H1 (cell line): ENCODE measurements around the gene FSTL4. TPM values are rescaled to one million over a fixed set of nuclear protein-coding genes. Genes with fewer than 3 reads are reported as not detected.

Source experiments
- CTCF ChIA-PET: fragments of 300-600 bp; sonication (Branson Sonifier 250); formaldehyde crosslinking; loops from one replicate; lab custom pipeline; 2021; ENCODE audit not compliant: partially characterized antibody; lab: Charles Lee
- POLR2A ChIA-PET: fragments of 300-600 bp; sonication (Branson Sonifier 250); formaldehyde crosslinking; loops from one replicate; lab custom pipeline; 2021; ENCODE audit warnings: inconsistent platforms; ENCODE audit not compliant: partially characterized antibody; lab: Charles Lee
- DNase-seq, 2 experiments: peaks; one replicate each; pipeline versions ENCODE4 v3.0.0 to v3.0.0-alpha.2; 2010 to 2022; ENCODE audit warnings: low spot score in 2 of 2, low read depth in 1 of 2, mixed read lengths in 1 of 2
- FAIRE-seq: peaks from 2 replicates; lab custom pipeline; 2011; peaks lifted over from hg19 to GRCh38; lab: Jason Lieb, UNC
- H2AFZ ChIP-seq: 2 replicates; pipeline ENCODE4 v1.8.1; 2012; ENCODE audit warnings: low read length, inconsistent platforms
- H2AK5ac ChIP-seq: 2 replicates; pipeline ENCODE4 v1.6.1; 2013; ENCODE audit warnings: low read depth, low read length
- H2BK120ac ChIP-seq: replicated peaks from 2 replicates; pipeline ENCODE3; 2013; ENCODE audit warnings: low read depth, low read length, inconsistent platforms
- H2BK12ac ChIP-seq: 2 replicates; pipeline ENCODE4 v1.6.1; 2013; ENCODE audit warnings: low read depth, low read length
- H2BK15ac ChIP-seq: 2 replicates; pipeline ENCODE4 v1.6.1; 2013; ENCODE audit warnings: low read length
- H2BK20ac ChIP-seq: 2 replicates; pipeline ENCODE4 v1.6.1; 2013; ENCODE audit warnings: low read length
- H2BK5ac ChIP-seq: 2 replicates; pipeline ENCODE4 v1.6.1; 2013; ENCODE audit warnings: low read depth, low read length
- H3K14ac ChIP-seq: 2 replicates; pipeline ENCODE4 v1.6.1; 2013; ENCODE audit warnings: inconsistent platforms; ENCODE audit not compliant: insufficient read length
- H3K18ac ChIP-seq: 2 replicates; pipeline ENCODE4 v1.6.1; 2013; ENCODE audit warnings: low read length; ENCODE audit errors: extremely low read depth
- H3K23ac ChIP-seq: 2 replicates; pipeline ENCODE4 v1.6.1; 2013; ENCODE audit warnings: inconsistent platforms; ENCODE audit not compliant: insufficient read length
- H3K23me2 ChIP-seq: 2 replicates; pipeline ENCODE4 v1.6.1; 2013; ENCODE audit warnings: low read depth, low read length
- H3K27ac ChIP-seq: 2 replicates; pipeline ENCODE4 v1.6.1; 2011; ENCODE audit warnings: low read depth, low read length, inconsistent platforms
- H3K27me3 ChIP-seq, 4 experiments: replicated peaks in 1 of 4; 1 replicate in 1 of 4; 2 replicates in 3 of 4; pipeline versions ENCODE4 v1.6.1 to v1.8.1; 2011 to 2013; ENCODE audit warnings: low read length in 3 of 4, mild to moderate bottlenecking in 3 of 4, inconsistent platforms in 2 of 4, mixed read lengths in 2 of 4, moderate library complexity in 1 of 4; ENCODE audit not compliant: control insufficient read depth in 3 of 4, insufficient read depth in 3 of 4; ENCODE audit errors: extremely low read depth in 1 of 4
- H3K36me3 ChIP-seq, 4 experiments: 2 replicates each; pipeline versions ENCODE4 v1.6.1 to v1.8.1; 2011 to 2013; ENCODE audit warnings: mild to moderate bottlenecking in 4 of 4, low read length in 3 of 4, moderate library complexity in 2 of 4, control low read depth in 1 of 4, inconsistent platforms in 1 of 4; ENCODE audit not compliant: insufficient read depth in 4 of 4, control insufficient read depth in 2 of 4
- H3K4ac ChIP-seq: replicated peaks from 2 replicates; pipeline ENCODE3; 2013; ENCODE audit warnings: low read length, low read depth, mixed read lengths, inconsistent platforms; ENCODE audit not compliant: insufficient read length
- H3K4me1 ChIP-seq, 4 experiments: replicated peaks in 1 of 4; 1 replicate in 1 of 4; 2 replicates in 3 of 4; pipeline versions ENCODE4 v1.6.1 to v1.8.1; 2011 to 2013; ENCODE audit warnings: low read length in 3 of 4, inconsistent platforms in 2 of 4, mixed read lengths in 1 of 4; ENCODE audit not compliant: insufficient read depth in 4 of 4, control insufficient read depth in 3 of 4
- H3K4me2 ChIP-seq, 2 experiments: 2 replicates each; pipeline versions ENCODE4 v1.6.1 to v1.8.1; 2011 to 2013; ENCODE audit warnings: low read depth in 2 of 2, low read length in 2 of 2, control low read depth in 1 of 2, inconsistent platforms in 1 of 2, mild to moderate bottlenecking in 1 of 2; ENCODE audit not compliant: insufficient read depth in 1 of 2
- H3K4me3 ChIP-seq, 4 experiments: fragments of 200-600, 300-600 bp in 1 of 4; sonication (generic), shearing (Covaris generic), sonication (Bioruptor Twin) in 1 of 4; 2 replicates each; pipeline versions ENCODE4 v1.5.1 to v1.8.1; 2011 to 2016; ENCODE audit warnings: low read length in 4 of 4, low read depth in 3 of 4, control low read depth in 2 of 4, inconsistent platforms in 2 of 4, mild to moderate bottlenecking in 2 of 4, mixed read lengths in 1 of 4, moderate library complexity in 1 of 4; ENCODE audit not compliant: insufficient read depth in 2 of 4; ENCODE audit errors: extremely low read depth in 1 of 4
- H3K56ac ChIP-seq: replicated peaks from 2 replicates; pipeline ENCODE3; 2013; ENCODE audit warnings: low read depth, mild to moderate bottlenecking, mixed read lengths, low read length, inconsistent platforms; ENCODE audit not compliant: insufficient read length
- H3K79me1 ChIP-seq: 2 replicates; pipeline ENCODE4 v1.6.1; 2013; ENCODE audit warnings: low read depth, low read length, control low read depth
- H3K79me2 ChIP-seq, 2 experiments: 2 replicates each; pipeline versions ENCODE4 v1.6.1 to v1.8.1; 2012 to 2013; ENCODE audit warnings: low read length in 2 of 2, mild to moderate bottlenecking in 2 of 2, inconsistent platforms in 1 of 2; ENCODE audit not compliant: insufficient read depth in 2 of 2, control insufficient read depth in 1 of 2
- H3K9ac ChIP-seq, 4 experiments: replicated peaks in 1 of 4; 1 replicate in 1 of 4; 2 replicates in 3 of 4; pipeline versions ENCODE4 v1.6.1 to v1.8.1; 2011 to 2013; ENCODE audit warnings: low read depth in 3 of 4, low read length in 3 of 4, control low read depth in 2 of 4, mild to moderate bottlenecking in 2 of 4, moderate library complexity in 2 of 4, inconsistent platforms in 1 of 4; ENCODE audit errors: extremely low read depth in 1 of 4
- H3K9me3 ChIP-seq, 2 experiments: 2 replicates each; pipeline versions ENCODE4 v1.6.1 to v1.8.1; 2012 to 2013; ENCODE audit warnings: mild to moderate bottlenecking in 2 of 2, moderate library complexity in 2 of 2, control low read depth in 1 of 2, inconsistent platforms in 1 of 2, low read depth in 1 of 2, low read length in 1 of 2, mixed read lengths in 1 of 2; ENCODE audit not compliant: insufficient read depth in 2 of 2
- H4K20me1 ChIP-seq, 2 experiments: replicated peaks in 1 of 2; 2 replicates each; pipeline versions ENCODE3 to v1.8.1; 2011 to 2013; ENCODE audit warnings: inconsistent platforms in 2 of 2, low read length in 2 of 2, mild to moderate bottlenecking in 1 of 2; ENCODE audit not compliant: insufficient read depth in 2 of 2, control insufficient read depth in 1 of 2
- H4K5ac ChIP-seq: 2 replicates; pipeline ENCODE4 v1.6.1; 2013; ENCODE audit warnings: low read length, low read depth, mixed read lengths, inconsistent platforms; ENCODE audit not compliant: insufficient read length
- H4K8ac ChIP-seq: 2 replicates; pipeline ENCODE4 v1.8.0; 2013; ENCODE audit warnings: mild to moderate bottlenecking, moderate library complexity, low read length, inconsistent platforms; ENCODE audit not compliant: insufficient read depth; ENCODE audit errors: extremely low read depth
- H4K91ac ChIP-seq: replicated peaks from 2 replicates; pipeline ENCODE3; 2013; ENCODE audit warnings: low read length, mixed read lengths, inconsistent platforms; ENCODE audit not compliant: insufficient read length
- BACH1 ChIP-seq: IDR thresholded peaks from 2 replicates; pipeline ENCODE4 v1.6.1; 2012; ENCODE audit warnings: low read length, improper control_type of control experiment
- BCL11A ChIP-seq, 2 experiments: IDR thresholded peaks; one replicate each; pipeline ENCODE4 v1.6.1; 2011; ENCODE audit warnings: low read depth in 2 of 2, low read length in 2 of 2, mild to moderate bottlenecking in 2 of 2
- CHD1 ChIP-seq: IDR thresholded peaks from 2 replicates; pipeline ENCODE4 v1.6.1; 2012; ENCODE audit warnings: low read depth, low read length, improper control_type of control experiment
- EP300 ChIP-seq, 2 experiments: IDR thresholded peaks; 1 replicate in 1 of 2; 2 replicates in 1 of 2; pipeline ENCODE4 v1.6.1; 2011 to 2012; ENCODE audit warnings: low read depth in 2 of 2, low read length in 2 of 2, mild to moderate bottlenecking in 2 of 2, borderline replicate concordance in 1 of 2, inconsistent platforms in 1 of 2, moderate library complexity in 1 of 2
- KDM1A ChIP-seq: fragments of 200-600, 300-600 bp; sonication (generic); IDR thresholded peaks from 2 replicates; pipeline ENCODE4 v1.7.1; 2016; ENCODE audit warnings: mild to moderate bottlenecking, low read length, borderline replicate concordance
- KDM4A ChIP-seq: IDR thresholded peaks from one replicate; pipeline ENCODE4 v1.7.1; 2012; ENCODE audit warnings: low read depth, mild to moderate bottlenecking, moderate library complexity, low read length, inconsistent platforms; ENCODE audit not compliant: severe bottlenecking
- RAD21 ChIP-seq, 2 experiments: IDR thresholded peaks in 1 of 2; conservative IDR thresholded peaks in 1 of 2; 2 replicates each; pipeline ENCODE4 v1.6.1; 2011; ENCODE audit warnings: low read depth in 2 of 2, low read length in 2 of 2, improper control_type of control experiment in 1 of 2, inconsistent platforms in 1 of 2, mild to moderate bottlenecking in 1 of 2, moderate library complexity in 1 of 2
- RFX5 ChIP-seq: IDR thresholded peaks from 2 replicates; pipeline ENCODE4 v1.6.1; 2011; ENCODE audit warnings: low read depth, low read length, improper control_type of control experiment, borderline replicate concordance
- SAP30 ChIP-seq: fragments of 300-600 bp; sonication (generic); IDR thresholded peaks from 2 replicates; pipeline ENCODE4 v1.7.1; 2012; ENCODE audit warnings: low read length, moderate library complexity, mild to moderate bottlenecking, inconsistent platforms; ENCODE audit not compliant: insufficient read depth, insufficient replicate concordance
- SUZ12 ChIP-seq: fragments of 200-600 bp; sonication (generic); IDR thresholded peaks from 2 replicates; pipeline ENCODE4 v1.6.1; 2012; ENCODE audit warnings: mild to moderate bottlenecking, inconsistent platforms, low read length, moderate library complexity, mixed read lengths
- TAF1 ChIP-seq: IDR thresholded peaks from 2 replicates; pipeline ENCODE4 v1.6.1; 2011; ENCODE audit warnings: mild to moderate bottlenecking, low read depth, low read length
- TCF12 ChIP-seq: IDR thresholded peaks from 2 replicates; pipeline ENCODE4 v1.6.1; 2011; ENCODE audit warnings: low read depth, mild to moderate bottlenecking, low read length
- WGBS, 2 experiments: shearing (Covaris generic) in 1 of 2; methylation state at CpG; one replicate each; pipeline versions ENCODE4 v1.1.6 to v1.1.7; 2013 to 2015; ENCODE audit warnings: low lambda C conversion rate in 2 of 2, mixed read lengths in 2 of 2, inconsistent platforms in 1 of 2, low coverage in 1 of 2, missing lambda C conversion rate in 1 of 2; ENCODE audit not compliant: insufficient replicate concordance in 2 of 2, insufficient coverage in 1 of 2, insufficient read length in 1 of 2; ENCODE audit errors: extremely low coverage in 1 of 2, missing lambda C conversion rate in 1 of 2; 5-methylcytosine and 5-hydroxymethylcytosine counted together
- polyA plus RNA-seq, 7 experiments: library from polyadenylated mRNA; depleted of rRNA in 3 of 7; stranded (reverse) in 5 of 7; unstranded in 2 of 7; fragments of >200 nt in 5 of 7; fragments of 200-250 nt in 2 of 7; gene quantifications; 1 replicate in 5 of 7; 2 replicates in 1 of 7; 4 replicates in 1 of 7; pipeline versions ENCODE4 v1.2.1 to v1.2.3, GENCODE V29; 2011 to 2013; ENCODE audit warnings: missing spikeins in 2 of 7, mixed read lengths in 2 of 7
- total RNA-seq: library from RNA; stranded (reverse); fragmentation: NEBNext Ultra II Directional; extraction: Animal tissue kit (Norgen Biotek cat#: 25700); gene quantifications from 2 replicates; pipeline ENCODE4 v1.2.1, GENCODE V29; 2021

The FSTL4 gene
- total and polyA plus RNA-seq, 2 of the 8 experiments (the other 6 are each of a cell fraction or from before 2014, with no cell fraction given): 3.1 to 4.1 TPM

DNA sequence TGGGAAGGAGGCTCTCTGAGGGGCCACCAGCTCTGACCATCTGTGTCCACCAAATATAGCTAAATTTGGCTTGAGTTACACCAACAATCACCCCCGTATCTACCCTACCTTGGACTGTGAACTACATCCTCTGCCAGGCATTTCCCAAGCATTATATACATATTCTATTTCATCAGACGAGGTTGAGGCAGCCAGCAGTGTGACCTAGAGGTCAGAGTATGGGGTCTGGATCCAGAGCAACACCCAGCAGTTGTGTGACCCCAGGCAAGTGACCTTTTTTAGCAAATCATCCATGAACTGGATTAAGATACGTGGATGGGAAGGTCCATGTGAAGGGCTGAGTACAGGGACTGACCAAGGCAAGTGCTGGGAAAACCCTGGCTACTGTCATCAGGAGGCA is 379.9 kb downstream of the FSTL4 start:
- H3K27ac ChIP-seq: no peak overlapping the region
- H2BK120ac ChIP-seq: no peak overlapping the region
- no peak overlapping the region for H2AFZ ChIP-seq
- ChIA-PET POLR2A (interaction anchor here (1.4 kb wide), 1 partner anchor 10 kb away, joined by 3 read pairs; no protein-coding TSS in a partner anchor), CTCF (interaction anchor here (0.7 to 8.6 kb wide), 2 partner anchors 16 to 25 kb away, joined by 3 to 65 read pairs; no protein-coding TSS in a partner anchor)
- H3K56ac ChIP-seq: no peak overlapping the region
- H4K5ac ChIP-seq: no peak overlapping the region
- H3K4me2 ChIP-seq: no peak overlapping the region
- H2BK20ac ChIP-seq: no peak overlapping the region
- H3K23ac ChIP-seq: no peak overlapping the region
- no peak overlapping the region for H3K9ac ChIP-seq
- no peaks in the 10 kb centered on the region for H3K23me2 ChIP-seq
- H2BK12ac ChIP-seq: no peak overlapping the region
- H2AK5ac ChIP-seq: no peak overlapping the region
- no peak overlapping the region for H4K91ac ChIP-seq
- H3K27me3 ChIP-seq: no peaks in the 10 kb centered on the region
- no peak overlapping the region for H3K4ac ChIP-seq
- no peaks in the 10 kb centered on the region; a peak in 1 of 8 replicates for H3K36me3 ChIP-seq
- no peaks in the 10 kb centered on the region for H3K79me2 ChIP-seq
- H4K8ac ChIP-seq: no peak overlapping the region
- H4K20me1 ChIP-seq: no peaks in the 10 kb centered on the region
- H3K79me1 ChIP-seq: no peaks in the 10 kb centered on the region
- H3K18ac ChIP-seq: no peak overlapping the region
- FAIRE-seq: no peak
- no peak overlapping the region for H2BK5ac ChIP-seq
- no peak overlapping the region for H3K14ac ChIP-seq
- no peak overlapping the region for H2BK15ac ChIP-seq
- H3K4me1 ChIP-seq: peaks cover 0 to 4% (median 0%) of the 10 kb centered on the region in 4 experiments; a peak in 1 of 7 replicates
- 90% methylated on average over 3 of the region's 3 CpGs; no CpG with 5 or more reads in 1 of the 2 experiments for WGBS, 2 experiments
- no peaks in the 10 kb centered on the region for H3K9me3 ChIP-seq
- DNase-seq: no peak
- no peak overlapping the region for H3K4me3 ChIP-seq
- no peak for TF ChIP-seq RFX5
- no peak for TF ChIP-seq BACH1
- no peak for TF ChIP-seq SAP30
- no peak for TF ChIP-seq TAF1
- TF ChIP-seq RAD21 (IDR thresholded peaks at IDR 0.05 in 1 of 2, conservative IDR thresholded peaks at IDR 0.05 in 1 of 2; ENCODE audit: low read depth in 2 of 2, low read length in 2 of 2): no peak
- TF ChIP-seq TCF12: no peak
- TF ChIP-seq SUZ12: no peak
- TF ChIP-seq KDM1A: no peak
- no peak for TF ChIP-seq CHD1
- TF ChIP-seq EP300 (IDR thresholded peaks at IDR 0.05; ENCODE audit: borderline replicate concordance in 1 of 2, low read depth in 2 of 2, low read length in 2 of 2): no peak
- TF ChIP-seq BCL11A (IDR thresholded peaks at IDR 0.05; ENCODE audit: low read depth in 2 of 2, low read length in 2 of 2): no peak
- TF ChIP-seq KDM4A: no peak
